Fibroblast of lung (primary cell): Measurements from ENCODE around the gene LORICRIN. TPM values are rescaled to one million over a fixed set of nuclear protein-coding genes. Genes with fewer than 3 reads are reported as not detected.

Experiments
- DNase-seq, 2 donors: peaks; one replicate each; pipeline versions ENCODE4 v3.0.0 to v3.0.0-alpha.2; 2010; ENCODE audit warnings: low read depth in 2 of 2
- H2AFZ ChIP-seq: 2 replicates; pipeline ENCODE4 v1.5.1; 2012; ENCODE audit warnings: low read length, control low read depth, inconsistent platforms
- H3K27ac ChIP-seq: 2 replicates; pipeline ENCODE4 v1.5.1; 2011; ENCODE audit warnings: low read length, control low read depth; ENCODE audit not compliant: insufficient read depth
- H3K27me3 ChIP-seq: 2 replicates; pipeline ENCODE4 v1.5.1; 2011; ENCODE audit warnings: mild to moderate bottlenecking, low read length; ENCODE audit not compliant: control insufficient read depth, insufficient read depth
- H3K36me3 ChIP-seq: 2 replicates; pipeline ENCODE4 v1.5.1; 2011; ENCODE audit warnings: low read length; ENCODE audit not compliant: control insufficient read depth, insufficient read depth
- H3K4me1 ChIP-seq: 2 replicates; pipeline ENCODE4 v1.5.1; 2011; ENCODE audit warnings: low read length; ENCODE audit not compliant: control insufficient read depth, insufficient read depth; ENCODE audit errors: extremely low read depth
- H3K4me2 ChIP-seq: 2 replicates; pipeline ENCODE4 v1.5.1; 2011; ENCODE audit warnings: low read length, control low read depth; ENCODE audit not compliant: insufficient read depth; ENCODE audit errors: extremely low read depth
- H3K4me3 ChIP-seq, 4 experiments: fragments of 200-600 bp in 1 of 4; sonication (generic) in 1 of 4; replicated peaks in 1 of 4; 2 replicates each; pipeline ENCODE4 v1.5.1; 2011 to 2016; ENCODE audit warnings: low read length in 4 of 4, low read depth in 3 of 4, mild to moderate bottlenecking in 3 of 4, control low read depth in 2 of 4, inconsistent platforms in 1 of 4, mixed read lengths in 1 of 4; ENCODE audit not compliant: insufficient read depth in 1 of 4; ENCODE audit errors: control extremely low read depth in 1 of 4
- H3K79me2 ChIP-seq: 2 replicates; pipeline ENCODE4 v1.5.1; 2012; ENCODE audit warnings: mild to moderate bottlenecking, low read length, inconsistent platforms; ENCODE audit not compliant: control insufficient read depth, insufficient read depth
- H3K9ac ChIP-seq: 2 replicates; pipeline ENCODE4 v1.5.1; 2011; ENCODE audit warnings: mild to moderate bottlenecking, low read length, control low read depth; ENCODE audit not compliant: insufficient read depth
- H3K9me3 ChIP-seq: 2 replicates; pipeline ENCODE4 v1.5.1; 2012; ENCODE audit warnings: low read depth, low read length; ENCODE audit not compliant: control insufficient read depth, insufficient read depth
- H4K20me1 ChIP-seq: 2 replicates; pipeline ENCODE4 v1.5.1; 2011; ENCODE audit warnings: low read length; ENCODE audit not compliant: control insufficient read depth, insufficient read depth; ENCODE audit errors: extremely low read depth
- EZH2 ChIP-seq: IDR thresholded peaks from 2 replicates; pipeline ENCODE4 v1.5.1; 2012; ENCODE audit warnings: low read length, control low read depth, mild to moderate bottlenecking; ENCODE audit errors: missing control alignments
- polyA plus RNA-seq, 2 donors: library from polyadenylated mRNA; depleted of rRNA in 1 of 2; stranded (reverse) in 1 of 2; unstranded in 1 of 2; fragments of >200 nt; gene quantifications; 2 replicates each; pipeline ENCODE4 v1.2.1, GENCODE V29; 2011 to 2012; ENCODE audit warnings: missing spikeins in 1 of 2
- total RNA-seq: library from RNA; depleted of rRNA; stranded (reverse); fragments of >200 nt; gene quantifications from 2 replicates; pipeline ENCODE4 v1.2.1, GENCODE V29; 2014
- TF ChIP-seq, protein P1 (sequence below), 2 donors: IDR thresholded peaks in 1 of 2; conservative IDR thresholded peaks in 1 of 2; 1 replicate in 1 of 2; 2 replicates in 1 of 2; pipeline ENCODE4 v1.5.1; 2011 to 2012; ENCODE audit warnings: low read length in 2 of 2, control low read depth in 1 of 2, inconsistent platforms in 1 of 2, low read depth in 1 of 2, mild to moderate bottlenecking in 1 of 2

The LORICRIN gene
- total and polyA plus RNA-seq, 2 donors (not counting 1 experiment from before 2014, with no cell fraction given), result not detected

DNA sequence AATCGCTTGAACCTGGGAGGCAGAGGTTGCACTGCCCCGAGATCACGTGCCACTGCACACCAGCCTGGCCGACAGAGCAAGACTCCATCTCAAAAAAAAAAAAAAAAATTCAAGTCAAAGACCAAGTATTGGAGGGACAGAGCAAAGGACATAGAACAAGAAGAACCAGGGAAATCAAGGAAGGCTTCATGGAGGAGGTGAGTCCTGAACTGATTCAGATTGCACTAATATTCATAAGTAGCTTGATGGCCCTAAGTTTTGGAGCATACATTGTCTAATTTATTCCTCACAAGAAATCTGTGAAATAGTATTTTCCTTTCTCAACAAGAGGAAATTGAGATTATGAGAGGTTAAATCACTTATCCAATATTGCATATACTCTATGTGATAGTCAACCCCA, 46.0 kb upstream of the LORICRIN start:
- no peaks in the 10 kb centered on the region for H3K79me2 ChIP-seq
- no peak overlapping the region for H3K4me2 ChIP-seq
- no peak overlapping the region for H2AFZ ChIP-seq
- no peaks in the 10 kb centered on the region for H3K27me3 ChIP-seq
- no peak overlapping the region for H3K27ac ChIP-seq
- no peaks in the 10 kb centered on the region for H3K9me3 ChIP-seq
- DNase-seq, result no peak
- no peaks in the 10 kb centered on the region for H3K4me1 ChIP-seq
- no peaks in the 10 kb centered on the region for H4K20me1 ChIP-seq
- no peak overlapping the region for H3K9ac ChIP-seq
- no peak overlapping the region for H3K4me3 ChIP-seq
- TF ChIP-seq EZH2, result no peak
- TF ChIP-seq, protein P1, sequence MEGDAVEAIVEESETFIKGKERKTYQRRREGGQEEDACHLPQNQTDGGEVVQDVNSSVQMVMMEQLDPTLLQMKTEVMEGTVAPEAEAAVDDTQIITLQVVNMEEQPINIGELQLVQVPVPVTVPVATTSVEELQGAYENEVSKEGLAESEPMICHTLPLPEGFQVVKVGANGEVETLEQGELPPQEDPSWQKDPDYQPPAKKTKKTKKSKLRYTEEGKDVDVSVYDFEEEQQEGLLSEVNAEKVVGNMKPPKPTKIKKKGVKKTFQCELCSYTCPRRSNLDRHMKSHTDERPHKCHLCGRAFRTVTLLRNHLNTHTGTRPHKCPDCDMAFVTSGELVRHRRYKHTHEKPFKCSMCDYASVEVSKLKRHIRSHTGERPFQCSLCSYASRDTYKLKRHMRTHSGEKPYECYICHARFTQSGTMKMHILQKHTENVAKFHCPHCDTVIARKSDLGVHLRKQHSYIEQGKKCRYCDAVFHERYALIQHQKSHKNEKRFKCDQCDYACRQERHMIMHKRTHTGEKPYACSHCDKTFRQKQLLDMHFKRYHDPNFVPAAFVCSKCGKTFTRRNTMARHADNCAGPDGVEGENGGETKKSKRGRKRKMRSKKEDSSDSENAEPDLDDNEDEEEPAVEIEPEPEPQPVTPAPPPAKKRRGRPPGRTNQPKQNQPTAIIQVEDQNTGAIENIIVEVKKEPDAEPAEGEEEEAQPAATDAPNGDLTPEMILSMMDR (conservative IDR thresholded peaks at IDR 0.05 in 1 of 2, IDR thresholded peaks at IDR 0.05 in 1 of 2; ENCODE audit: low read depth in 1 of 2, low read length in 2 of 2), result no peak
- H3K36me3 ChIP-seq, result no peaks in the 10 kb centered on the region

DNA sequence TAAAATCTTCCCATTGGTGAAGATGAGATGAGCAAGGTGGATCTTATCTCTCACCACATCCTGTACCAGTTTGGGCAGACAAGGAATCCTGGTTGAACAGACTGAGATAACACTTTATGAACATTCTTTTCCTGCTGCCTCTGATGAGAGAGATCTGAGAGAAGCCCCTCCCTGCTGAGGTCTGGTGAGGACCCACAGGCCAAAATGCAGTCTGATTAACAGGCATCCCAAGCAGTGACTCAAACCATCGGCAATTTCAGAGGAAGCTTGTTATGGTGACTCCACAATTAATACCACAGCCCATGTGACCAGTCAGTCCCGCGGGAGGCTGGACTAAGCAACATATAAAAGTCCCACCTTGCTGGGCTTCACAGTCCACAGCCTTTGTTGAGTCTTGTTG, 42.3 kb upstream of the LORICRIN start, which contains the start of gene PRR9:
Gene PRR9 (plus strand): TSS at position 373 of the 400 bp plus-strand sequence. CDS start 561 bp downstream, outside the sequence.
- no peaks in the 10 kb centered on the region for H3K4me1 ChIP-seq
- peak in 1 of 2 donors; percentile 10 for DNase-seq
- no peak within 1 kb of the TSS for H3K27ac ChIP-seq
- no peaks in the 10 kb centered on the region for H4K20me1 ChIP-seq
- H3K4me3 ChIP-seq, result no peak within 1 kb of the TSS
- H3K27me3 ChIP-seq, result no peaks in the 10 kb centered on the region
- H3K9me3 ChIP-seq, result no peaks in the 10 kb centered on the region
- no peaks in the 10 kb centered on the region for H3K79me2 ChIP-seq
- no peak within 1 kb of the TSS for H2AFZ ChIP-seq
- TF ChIP-seq, protein P1 (conservative IDR thresholded peaks at IDR 0.05 in 1 of 2, IDR thresholded peaks at IDR 0.05 in 1 of 2; ENCODE audit: low read depth in 1 of 2, low read length in 2 of 2), result no peak
- no peak for TF ChIP-seq EZH2
- no peak within 1 kb of the TSS for H3K4me2 ChIP-seq
- no peak within 1 kb of the TSS for H3K9ac ChIP-seq
- H3K36me3 ChIP-seq, result no peaks in the 10 kb centered on the region

DNA sequence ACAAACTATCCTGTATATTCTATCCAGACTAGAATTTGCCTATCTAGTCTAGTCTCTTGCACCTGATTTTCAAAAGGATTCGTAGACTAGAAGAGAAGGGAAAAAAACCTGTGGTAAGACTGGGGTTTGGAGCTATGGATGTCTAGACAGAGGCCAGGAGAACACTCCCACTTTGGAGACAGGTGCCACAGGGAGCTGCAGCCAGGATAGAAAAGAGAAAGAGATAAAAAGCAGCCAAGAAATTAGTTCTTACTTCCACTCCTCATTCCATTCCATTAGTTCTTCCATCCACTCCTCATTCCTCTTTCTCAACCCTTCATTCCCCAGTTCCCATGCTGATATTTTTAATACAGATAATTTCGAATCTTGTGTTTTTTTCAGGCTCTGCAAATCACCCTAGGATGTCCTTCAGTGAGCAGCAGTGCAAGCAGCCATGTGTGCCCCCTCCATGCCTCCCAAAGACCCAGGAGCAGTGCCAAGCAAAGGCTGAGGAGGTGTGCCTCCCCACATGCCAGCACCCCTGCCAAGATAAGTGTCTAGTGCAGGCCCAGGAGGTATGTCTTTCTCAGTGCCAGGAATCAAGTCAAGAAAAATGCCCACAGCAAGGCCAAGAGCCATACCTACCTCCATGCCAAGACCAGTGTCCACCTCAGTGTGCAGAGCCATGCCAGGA, 41.6 kb upstream of the LORICRIN start:
- Histone ChIP-seq H3K79me2 (no peaks in the 10 kb centered on the region), H3K9ac (no peak overlapping the region), H2AFZ (no peak overlapping the region), H4K20me1 (no peaks in the 10 kb centered on the region), H3K36me3 (no peaks in the 10 kb centered on the region), H3K9me3 (no peaks in the 10 kb centered on the region), H3K4me3 (no peak overlapping the region), H3K4me2 (no peak overlapping the region), H3K4me1 (no peaks in the 10 kb centered on the region), H3K27ac (no peak overlapping the region), H3K27me3 (no peaks in the 10 kb centered on the region)
- no peak for TF ChIP-seq EZH2
- TF ChIP-seq, protein P1 (conservative IDR thresholded peaks at IDR 0.05 in 1 of 2, IDR thresholded peaks at IDR 0.05 in 1 of 2; ENCODE audit: low read depth in 1 of 2, low read length in 2 of 2), result no peak
- no peak for DNase-seq
